ENCODE results near the gene HACL1.

HACL1 gene

GRCh38 chr3:15512166-15512565, 89.2 kb downstream of the HACL1 start:
- DNase-seq = no peak
- in situ Hi-C loops (cut with MboI; ENCODE audit: low pct_unique_long_range_greater_than_20kb, low sequenced_read_pairs) = no loop called here

DNA sequence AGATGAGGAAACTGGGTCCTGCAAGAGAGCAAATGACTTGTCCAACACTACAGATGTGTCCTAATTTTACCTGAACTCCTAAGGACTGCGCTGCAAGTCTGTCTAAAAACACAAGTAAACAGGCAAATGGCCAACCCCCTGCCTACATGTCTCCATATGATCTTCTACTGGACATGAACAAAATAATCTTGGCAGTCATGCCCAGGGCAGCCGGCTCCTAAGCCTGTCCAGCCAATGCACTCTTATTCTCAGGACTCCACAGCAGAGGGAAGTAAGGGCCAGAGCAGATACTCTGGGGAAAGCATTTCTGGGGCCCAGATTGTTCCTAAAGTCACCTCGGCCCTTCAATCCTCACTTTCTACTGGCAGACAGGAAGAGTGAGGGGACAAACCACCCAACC, 90.2 kb downstream of the HACL1 start:
- in situ Hi-C loops (cut with MboI; ENCODE audit: low pct_unique_long_range_greater_than_20kb, low sequenced_read_pairs) = no loop called here
- no peak for DNase-seq

Measured in KBM-7 (cell line).